ENCODE measurements around the gene HILPDA. TPM values are rescaled to one million over a fixed set of nuclear protein-coding genes. Genes with fewer than 3 reads are reported as not detected.
"Not testable (repeated sequence)": the region's sequence is repeated elsewhere in the genome, so short reads cannot be mapped to it uniquely, and the experiment has no call there.

The HILPDA gene
- total and polyA plus RNA-seq, 4 donors = 4.1 to 36.8 (median 10.4) TPM

- DNase-seq = peak; percentile 93 to 96
- 6 to 8% methylated on average over 23 of the region's 23 CpGs for WGBS, 2 donors
- peak; percentile 92 for ATAC-seq (ENCODE audit: low FRiP score)
- Histone ChIP-seq H3K27me3 (ENCODE audit: control insufficient read depth in 1 of 2, insufficient read depth in 2 of 2, low read length in 1 of 2) (no peaks in the 10 kb centered on the region), H3K9me3 (ENCODE audit: control insufficient read depth, low read length) (no peaks in the 10 kb centered on the region), H3K4me1 (ENCODE audit: control insufficient read depth in 1 of 2, insufficient read depth in 2 of 2, low read length in 2 of 2) (peaks cover 0 to 2% of the 10 kb centered on the region in 2 donors), H3K27ac (ENCODE audit: low read depth in 1 of 2, low read length in 2 of 2) (peak overlapping the region; percentile 19 to 96), H3K36me3 (ENCODE audit: control insufficient read depth in 1 of 2, insufficient read depth in 2 of 2, low read length in 1 of 2) (no peaks in the 10 kb centered on the region), H3K4me3 (ENCODE audit: low read length in 2 of 2) (no peak overlapping the region)
- intact Hi-C loops (cut with DNase I) = no loop called here
Observed at GRCh38 chr7:128453836-128454804, 1.6 kb upstream of the HILPDA start.

GRCh38 chr7:128454808-128455542, 703 bp upstream of the HILPDA start:
- Histone ChIP-seq H3K4me3 (ENCODE audit: low read length in 2 of 2) (peak overlapping the region in 1 of 2 donors; percentile 57), H3K27me3 (ENCODE audit: control insufficient read depth in 1 of 2, insufficient read depth in 2 of 2, low read length in 1 of 2) (no peaks in the 10 kb centered on the region), H3K4me1 (ENCODE audit: control insufficient read depth in 1 of 2, insufficient read depth in 2 of 2, low read length in 2 of 2) (peaks cover 0 to 2% of the 10 kb centered on the region in 2 donors), H3K9me3 (ENCODE audit: control insufficient read depth, low read length) (no peaks in the 10 kb centered on the region), H3K27ac (ENCODE audit: low read depth in 1 of 2, low read length in 2 of 2) (peak overlapping the region; percentile 19 to 96), H3K36me3 (ENCODE audit: control insufficient read depth in 1 of 2, insufficient read depth in 2 of 2, low read length in 1 of 2) (no peaks in the 10 kb centered on the region)
- WGBS, 2 donors = 42 to 43% methylated on average over 25 of the region's 25 CpGs
- intact Hi-C loops (cut with DNase I) = no loop called here
- DNase-seq (no peak), ATAC-seq (ENCODE audit: low FRiP score) (peak; percentile 1)

- DNase-seq (no peak), ATAC-seq (ENCODE audit: low FRiP score) (no peak)
- Histone ChIP-seq H3K9me3 (ENCODE audit: control insufficient read depth, low read length) (no peaks in the 10 kb centered on the region), H3K27ac (ENCODE audit: low read depth in 1 of 2, low read length in 2 of 2) (peak overlapping the region in 1 of 2 donors; percentile 69), H3K36me3 (ENCODE audit: control insufficient read depth in 1 of 2, insufficient read depth in 2 of 2, low read length in 1 of 2) (no peaks in the 10 kb centered on the region), H3K27me3 (ENCODE audit: control insufficient read depth in 1 of 2, insufficient read depth in 2 of 2, low read length in 1 of 2) (no peaks in the 10 kb centered on the region), H3K4me3 (ENCODE audit: low read length in 2 of 2) (peak overlapping the region; percentile 37 to 65), H3K4me1 (ENCODE audit: control insufficient read depth in 1 of 2, insufficient read depth in 2 of 2, low read length in 2 of 2) (peaks cover 0 to 2% of the 10 kb centered on the region in 2 donors)
- intact Hi-C loops (cut with DNase I) = no loop called here
- WGBS, 2 donors = 1 to 2% methylated on average over 5 of the region's 5 CpGs
Observed at GRCh38 chr7:128456255-128456725, 612 bp downstream of the HILPDA start.

- H3K27ac ChIP-seq (ENCODE audit: low read depth in 1 of 2, low read length in 2 of 2); H3K4me1 ChIP-seq (ENCODE audit: control insufficient read depth in 1 of 2, insufficient read depth in 2 of 2, low read length in 2 of 2): not testable (repeated sequence)
Observed at GRCh38 chr7:128457385-128457784, 1.7 kb downstream of the HILPDA start.

GRCh38 chr7:128458956-128459355, 3.3 kb downstream of the HILPDA start:
- intact Hi-C loops (cut with DNase I) = loop anchor here (1.0 kb wide), 2 partner anchors 30 to 32 kb away; no protein-coding TSS in a partner anchor
- DNase-seq (no peak), ATAC-seq (ENCODE audit: low FRiP score) (no peak)
- Histone ChIP-seq H3K4me1 (ENCODE audit: control insufficient read depth in 1 of 2, insufficient read depth in 2 of 2, low read length in 2 of 2) (no peaks in the 10 kb centered on the region), H3K9me3 (ENCODE audit: control insufficient read depth, low read length) (no peaks in the 10 kb centered on the region), H3K36me3 (ENCODE audit: control insufficient read depth in 1 of 2, insufficient read depth in 2 of 2, low read length in 1 of 2) (no peaks in the 10 kb centered on the region), H3K4me3 (ENCODE audit: low read length in 2 of 2) (no peak overlapping the region), H3K27me3 (ENCODE audit: control insufficient read depth in 1 of 2, insufficient read depth in 2 of 2, low read length in 1 of 2) (no peaks in the 10 kb centered on the region), H3K27ac (ENCODE audit: low read depth in 1 of 2, low read length in 2 of 2) (no peak overlapping the region)
- 47 to 52% methylated on average over 3 of the region's 3 CpGs for WGBS, 2 donors

More at GRCh38 chr7:128457385-128457784, 1.7 kb downstream of the HILPDA start:
- H3K4me3 ChIP-seq (ENCODE audit: low read length in 2 of 2); H3K27me3 ChIP-seq (ENCODE audit: control insufficient read depth in 1 of 2, insufficient read depth in 2 of 2, low read length in 1 of 2); H3K9me3 ChIP-seq (ENCODE audit: control insufficient read depth, low read length); H3K36me3 ChIP-seq (ENCODE audit: control insufficient read depth in 1 of 2, insufficient read depth in 2 of 2, low read length in 1 of 2); ATAC-seq (ENCODE audit: low FRiP score); intact Hi-C loops (cut with DNase I); DNase-seq: not testable (repeated sequence)
- WGBS, 2 donors = 92 to 94% methylated on average over 6 of the region's 6 CpGs

- Histone ChIP-seq H3K27me3 (ENCODE audit: control insufficient read depth in 1 of 2, insufficient read depth in 2 of 2, low read length in 1 of 2) (no peaks in the 10 kb centered on the region), H3K36me3 (ENCODE audit: control insufficient read depth in 1 of 2, insufficient read depth in 2 of 2, low read length in 1 of 2) (no peaks in the 10 kb centered on the region), H3K4me1 (ENCODE audit: control insufficient read depth in 1 of 2, insufficient read depth in 2 of 2, low read length in 2 of 2) (no peaks in the 10 kb centered on the region), H3K27ac (ENCODE audit: low read depth in 1 of 2, low read length in 2 of 2) (no peak overlapping the region), H3K4me3 (ENCODE audit: low read length in 2 of 2) (no peak overlapping the region), H3K9me3 (ENCODE audit: control insufficient read depth, low read length) (no peaks in the 10 kb centered on the region)
- ATAC-seq (ENCODE audit: low FRiP score) (no peak), DNase-seq (peak in 1 of 2 donors; percentile 62)
- 33% methylated on average over 5 of the region's 5 CpGs for WGBS, 2 donors
- intact Hi-C loops (cut with DNase I) = loop anchor here (1.0 kb wide), 2 partner anchors 30 to 32 kb away; no protein-coding TSS in a partner anchor
Observed at GRCh38 chr7:128459394-128459878, 3.8 kb downstream of the HILPDA start.

- Histone ChIP-seq H3K36me3 (ENCODE audit: control insufficient read depth in 1 of 2, insufficient read depth in 2 of 2, low read length in 1 of 2) (no peaks in the 10 kb centered on the region), H3K27me3 (ENCODE audit: control insufficient read depth in 1 of 2, insufficient read depth in 2 of 2, low read length in 1 of 2) (no peaks in the 10 kb centered on the region), H3K27ac (ENCODE audit: low read depth in 1 of 2, low read length in 2 of 2) (no peak overlapping the region), H3K9me3 (ENCODE audit: control insufficient read depth, low read length) (no peaks in the 10 kb centered on the region), H3K4me1 (ENCODE audit: control insufficient read depth in 1 of 2, insufficient read depth in 2 of 2, low read length in 2 of 2) (no peaks in the 10 kb centered on the region), H3K4me3 (ENCODE audit: low read length in 2 of 2) (no peak overlapping the region)
- DNase-seq (no peak), ATAC-seq (ENCODE audit: low FRiP score) (no peak)
- WGBS, 2 donors = 64 to 65% methylated on average over 5 of the region's 5 CpGs
- intact Hi-C loops (cut with DNase I) = no loop called here
Observed at GRCh38 chr7:128462460-128462859, 6.8 kb downstream of the HILPDA start.

GRCh38 chr7:128463345-128463744, 7.7 kb downstream of the HILPDA start:
- H3K4me3 ChIP-seq (ENCODE audit: low read length in 2 of 2); DNase-seq; H3K27ac ChIP-seq (ENCODE audit: low read depth in 1 of 2, low read length in 2 of 2); H3K27me3 ChIP-seq (ENCODE audit: control insufficient read depth in 1 of 2, insufficient read depth in 2 of 2, low read length in 1 of 2); intact Hi-C loops (cut with DNase I); H3K4me1 ChIP-seq (ENCODE audit: control insufficient read depth in 1 of 2, insufficient read depth in 2 of 2, low read length in 2 of 2); ATAC-seq (ENCODE audit: low FRiP score); H3K9me3 ChIP-seq (ENCODE audit: control insufficient read depth, low read length); H3K36me3 ChIP-seq (ENCODE audit: control insufficient read depth in 1 of 2, insufficient read depth in 2 of 2, low read length in 1 of 2): not testable (repeated sequence)
- 91 to 95% methylated on average over 21 to 30 of the region's 30 CpGs for WGBS, 2 donors
